Left lung (tissue), 10 donors: Measurements from ENCODE around the gene USP8. TPM values are rescaled to one million over a fixed set of nuclear protein-coding genes. Genes with fewer than 3 reads are reported as not detected.
"Not testable (repeated sequence)": the region's sequence is repeated elsewhere in the genome, so short reads cannot be mapped to it uniquely, and the experiment has no call there.

ENCODE experiments used
- ATAC-seq: fragments of 200-7000 bp; cut with Tn5 transposase; one replicate; pipeline ENCODE4 v1.9.1; 2020; ENCODE audit warnings: moderate library complexity
- DNase-seq, 4 donors: peaks; one replicate each; pipeline ENCODE4 v3.0.0-alpha.2; 2013 to 2020
- H3K27ac ChIP-seq, 2 donors: fragments of 200-600 bp; sonication (generic) in 1 of 2; one replicate each; pipeline versions ENCODE4 v1.5.0 to v1.8.0; 2020 to 2021
- H3K27me3 ChIP-seq, 2 donors: fragments of 200-600 bp; sonication (generic) in 1 of 2; one replicate each; pipeline versions ENCODE4 v1.5.0 to v1.8.0; 2020 to 2021
- H3K36me3 ChIP-seq, 2 donors: fragments of 200-600 bp; sonication (generic) in 1 of 2; one replicate each; pipeline versions ENCODE4 v1.5.0 to v1.8.0; 2020 to 2021
- H3K4me1 ChIP-seq, 2 donors: fragments of 200-600 bp; one replicate each; pipeline ENCODE4 v1.8.0; 2021
- H3K4me3 ChIP-seq, 2 donors: fragments of 200-600 bp; sonication (generic) in 1 of 2; one replicate each; pipeline versions ENCODE4 v1.5.0 to v1.8.0; 2020 to 2021; ENCODE audit warnings: mild to moderate bottlenecking in 1 of 2
- H3K9me3 ChIP-seq, 2 donors: fragments of 200-600 bp; sonication (generic) in 1 of 2; one replicate each; pipeline versions ENCODE4 v1.5.0 to v1.8.0; 2020 to 2021
- CTCF ChIP-seq, 2 donors: fragments of 200-600 bp; sonication (generic) in 1 of 2; IDR thresholded peaks; one replicate each; pipeline versions ENCODE4 v1.5.0 to v1.8.0; 2021; ENCODE audit warnings: antibody characterized with exemption in 2 of 2
- intact Hi-C, 2 donors: fragments of 100-400 bp; cut with DNase I; formaldehyde crosslinking; loops; one replicate each; pipeline versions ENCODE4 v1.11.2 to v1.14.2; 2022
- polyA plus RNA-seq, 6 donors: library from polyadenylated mRNA; unstranded; fragments of 120-200 nt; gene quantifications; one replicate each; pipeline ENCODE4 v1.2.1, GENCODE V29; 2013; ENCODE audit not compliant: insufficient read length in 6 of 6
- total RNA-seq, 2 donors: library from RNA; stranded (reverse); fragmentation: NEBNext Ultra II Directional; extraction: Animal tissue kit (Norgen Biotek cat#: 25700); gene quantifications; one replicate each; pipeline ENCODE4 v1.2.1, GENCODE V29; 2021
- donor health status: DM: no; HTN: yes; CAD: no.
- donor health status: DM: no; HTN: no; CAD: no.

USP8 gene
- total and polyA plus RNA-seq, 8 donors = 51.3 to 68.6 (median 60.8) TPM

DNA sequence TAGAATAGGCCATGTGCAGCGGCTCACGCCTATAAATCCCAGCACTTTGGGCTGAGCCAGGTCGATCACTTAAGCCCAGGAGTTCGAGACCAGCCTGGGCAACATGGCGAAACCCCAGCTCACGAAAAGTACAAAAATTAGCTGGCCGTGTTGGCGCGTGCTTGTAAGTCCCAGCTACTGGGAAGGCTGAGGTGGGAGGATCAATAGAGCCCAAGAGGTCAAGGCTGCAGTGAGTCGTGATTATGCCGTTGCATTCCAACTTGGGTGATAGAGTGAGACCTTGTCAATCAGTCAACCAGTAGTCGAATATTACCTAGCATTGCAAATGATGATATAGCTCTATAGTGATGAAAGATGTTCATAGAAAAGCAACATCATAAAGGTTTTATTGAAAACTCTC lies 51.9 kb downstream of the USP8 start:
- no peak for ATAC-seq
- Histone ChIP-seq H3K27me3 (no peaks in the 10 kb centered on the region), H3K27ac (no peak overlapping the region), H3K4me3 (no peak overlapping the region), H3K36me3 (peaks cover 0 to 98% of the 10 kb centered on the region in 2 donors), H3K9me3 (no peaks in the 10 kb centered on the region), H3K4me1 (no peaks in the 10 kb centered on the region)
- intact Hi-C loops = no loop called here
- no peak for TF ChIP-seq CTCF (IDR thresholded peaks at IDR 0.05)
- DNase-seq = no peak

DNA sequence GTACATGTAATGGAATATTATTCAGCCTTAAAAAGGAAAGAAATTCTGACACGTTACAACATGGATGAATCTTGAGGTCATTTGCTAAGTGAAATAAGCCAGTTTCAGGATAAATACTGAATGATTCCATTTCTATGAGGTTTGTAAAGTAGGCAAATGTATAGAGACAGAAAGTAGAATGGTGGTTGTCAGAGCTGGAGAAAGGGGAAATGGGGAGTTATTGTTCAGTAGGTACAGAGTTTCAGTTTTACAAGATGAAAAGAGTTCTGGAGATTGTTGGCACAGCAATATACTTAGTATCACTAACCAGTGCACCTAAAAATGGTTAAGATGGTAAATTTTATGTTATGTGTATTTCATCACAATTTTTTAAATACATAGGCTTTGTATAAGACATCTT lies 60.6 kb downstream of the USP8 start:
- Histone ChIP-seq H3K4me3 (no peak overlapping the region), H3K27me3 (no peaks in the 10 kb centered on the region), H3K27ac (no peak overlapping the region), H3K36me3 (peaks cover 0 to 93% of the 10 kb centered on the region in 2 donors), H3K4me1 (no peaks in the 10 kb centered on the region), H3K9me3 (no peaks in the 10 kb centered on the region)
- ATAC-seq = no peak
- intact Hi-C loops = no loop called here
- no peak for TF ChIP-seq CTCF (IDR thresholded peaks at IDR 0.05)
- no peak for DNase-seq

DNA sequence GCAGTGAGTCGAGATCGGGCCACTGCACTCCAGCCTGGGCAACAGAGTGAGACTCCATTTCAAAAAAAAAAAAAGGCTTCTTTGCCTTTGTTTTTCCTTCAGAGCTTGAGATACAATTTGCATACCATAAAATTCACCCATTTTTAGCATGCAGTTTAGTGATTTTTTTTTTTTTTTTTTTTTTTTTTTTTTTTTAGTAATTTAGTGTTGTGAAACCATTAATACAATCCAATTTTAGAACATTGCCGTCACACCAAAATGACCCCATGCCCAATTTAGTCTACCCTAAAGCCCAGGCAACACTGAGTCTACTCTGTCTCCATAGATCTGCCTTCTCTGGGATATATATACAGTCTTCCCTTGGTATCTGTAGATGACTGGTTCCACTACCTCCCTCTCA lies 61.2 kb downstream of the USP8 start:
- DNase-seq (no peak), ATAC-seq (no peak)
- TF ChIP-seq CTCF (IDR thresholded peaks at IDR 0.05) = no peak
- peaks cover 0 to 93% of the 10 kb centered on the region in 2 donors for H3K36me3 ChIP-seq
- intact Hi-C loops = no loop called here
- no peak overlapping the region for H3K4me3 ChIP-seq
- no peaks in the 10 kb centered on the region for H3K9me3 ChIP-seq
- no peaks in the 10 kb centered on the region for H3K4me1 ChIP-seq
- no peak overlapping the region for H3K27ac ChIP-seq
- no peaks in the 10 kb centered on the region for H3K27me3 ChIP-seq

DNA sequence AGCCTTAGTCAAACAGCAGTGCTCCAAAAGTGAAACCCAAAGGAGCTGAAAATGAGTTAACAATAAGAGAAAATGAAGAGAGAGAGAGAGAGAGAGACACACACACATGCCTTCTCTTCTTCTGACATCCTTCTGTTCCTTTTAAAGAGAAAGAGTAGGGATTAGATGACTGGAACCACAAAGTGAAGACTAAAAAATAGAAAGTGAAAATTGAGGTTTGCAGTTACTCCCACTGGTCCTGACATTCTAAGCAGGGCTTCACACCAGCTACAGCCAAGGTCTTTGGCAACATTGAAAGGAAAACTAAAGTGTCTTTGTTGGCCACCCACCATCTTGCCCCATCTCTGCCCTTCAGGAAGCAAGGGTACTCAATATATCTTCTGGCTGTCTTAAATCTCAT lies 63.1 kb downstream of the USP8 start:
- Histone ChIP-seq H3K9me3 (no peaks in the 10 kb centered on the region), H3K27ac (no peak overlapping the region), H3K4me1 (no peaks in the 10 kb centered on the region), H3K4me3 (no peak overlapping the region), H3K36me3 (peaks cover 0 to 92% of the 10 kb centered on the region in 2 donors), H3K27me3 (no peaks in the 10 kb centered on the region)
- intact Hi-C loops = no loop called here
- ATAC-seq (no peak), DNase-seq (no peak)
- no peak for TF ChIP-seq CTCF (IDR thresholded peaks at IDR 0.05)

DNA sequence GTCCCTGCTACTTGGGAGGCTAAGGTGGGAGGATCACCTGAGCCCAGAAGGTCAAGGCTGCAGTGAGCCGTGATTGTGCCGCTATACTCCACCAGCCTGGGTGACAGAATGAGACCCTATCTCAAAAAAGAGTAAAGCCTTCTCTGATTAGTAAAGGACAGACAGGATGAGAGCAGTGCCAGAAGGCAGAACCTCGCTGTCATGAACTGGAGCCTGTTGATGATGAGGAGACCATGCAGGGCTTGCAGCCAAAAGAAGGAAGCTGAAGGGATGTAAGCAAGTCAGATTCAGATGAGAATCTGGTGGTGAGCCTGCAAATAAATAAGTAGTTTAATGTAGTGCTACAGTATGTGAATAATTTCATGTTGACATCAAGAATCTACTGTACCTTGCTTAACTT lies 69.4 kb downstream of the USP8 start:
- H3K36me3 ChIP-seq = peaks cover 4 to 98% of the 10 kb centered on the region in 2 donors
- no peak overlapping the region for H3K4me3 ChIP-seq
- no peaks in the 10 kb centered on the region for H3K4me1 ChIP-seq
- no peak overlapping the region for H3K27ac ChIP-seq
- TF ChIP-seq CTCF (IDR thresholded peaks at IDR 0.05) = no peak
- no peaks in the 10 kb centered on the region for H3K27me3 ChIP-seq
- DNase-seq = no peak
- no peak for ATAC-seq
- intact Hi-C loops = no loop called here
- no peaks in the 10 kb centered on the region for H3K9me3 ChIP-seq

DNA sequence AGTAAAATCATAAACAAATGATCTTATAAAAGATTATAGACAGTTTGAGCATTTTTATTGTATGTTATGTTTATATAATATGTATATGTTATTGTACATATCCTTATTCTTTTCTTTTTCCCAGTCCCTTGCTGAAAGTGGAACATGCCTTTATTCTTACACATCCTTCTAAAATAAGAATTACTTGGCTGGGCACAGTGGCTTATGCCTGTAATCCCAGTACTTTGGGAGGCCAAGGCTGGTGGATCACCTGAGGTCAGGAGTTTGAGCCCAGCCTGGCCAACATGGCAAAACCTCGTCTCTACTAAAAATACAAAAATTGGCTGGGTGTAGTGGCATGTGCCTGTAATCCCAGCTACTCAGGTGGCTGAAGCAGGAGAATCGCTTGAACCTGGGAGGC lies 70.3 kb downstream of the USP8 start:
- H3K27ac ChIP-seq, H3K4me1 ChIP-seq, DNase-seq, H3K4me3 ChIP-seq, H3K9me3 ChIP-seq, intact Hi-C loops, ATAC-seq, H3K27me3 ChIP-seq: not testable (repeated sequence)
- H3K36me3 ChIP-seq = peaks cover 4 to 98% of the 10 kb centered on the region in 2 donors
